A549 treated with CORT108297 at 1 μM for 4 hours (cell line): ENCODE data around the gene SLC35F6. TPM values are rescaled to one million over a fixed set of nuclear protein-coding genes. Genes with fewer than 3 reads are reported as not detected.

Source experiments
- total RNA-seq: library from RNA; stranded (reverse); fragments of 200-300 nt; extraction: Qiagen RNA extraction; gene quantifications from 5 replicates; pipeline ENCODE4 v1.2.3, GENCODE V29; 2022

The SLC35F6 gene
- 34.5 to 41.0 TPM (median 35.9 TPM) in 5 replicates for total RNA-seq

GRCh38 chr2:26764078-26764887 is at the start of gene SLC35F6:
TSS of gene SLC35F6 (plus strand) at chr2:26764284. CDS start at chr2:26764350, 66 bp downstream.

GRCh38 chr2:26785431-26786206 is 21.5 kb downstream of the SLC35F6 start, which contains the start of gene CENPA:
TSS of gene CENPA (plus strand) at chr2:26786056. CDS start at chr2:26786197, 141 bp downstream.

Other genes with a start within 250 kb of the SLC35F6 start
- gene CIB4, start 122.9 kb upstream of the SLC35F6 start, total RNA-seq = 0.16 to 0.34 TPM in 2 of 5 replicates, not detected in the others
- 0.53 to 1.2 TPM (median 1.0 TPM) in 5 replicates for gene KCNK3, start 71.6 kb upstream of the SLC35F6 start, total RNA-seq
- gene CENPA, start 21.8 kb downstream of the SLC35F6 start, total RNA-seq = 48.7 to 57.9 TPM (median 55.8 TPM) in 5 replicates
- 3.8 to 6.8 TPM (median 5.0 TPM) in 5 replicates for gene DPYSL5, start 83.8 kb downstream of the SLC35F6 start, total RNA-seq
- gene MAPRE3, start 206.4 kb downstream of the SLC35F6 start, total RNA-seq = 12.2 to 14.0 TPM (median 12.7 TPM) in 5 replicates